Measurements from ENCODE around the gene RTN4R.
"Not testable (repeated sequence)": the region's sequence is repeated elsewhere in the genome, so short reads cannot be mapped to it uniquely, and the experiment has no call there.

Gene RTN4R

GRCh38 chr22:20275836-20276235, 7.7 kb upstream of the RTN4R start:
- H3F3A ChIP-seq (ENCODE audit: insufficient read depth, low read length), result no peaks in the 10 kb centered on the region
- no peaks in the 10 kb centered on the region for H4K20me1 ChIP-seq (ENCODE audit: insufficient read depth, low read length)
- H3K4me3 ChIP-seq (ENCODE audit: low read depth, low read length, poor library complexity, severe bottlenecking), result no peak overlapping the region
- no peak overlapping the region for H2AFZ ChIP-seq (ENCODE audit: low read length)
- TF ChIP-seq, protein P1, sequence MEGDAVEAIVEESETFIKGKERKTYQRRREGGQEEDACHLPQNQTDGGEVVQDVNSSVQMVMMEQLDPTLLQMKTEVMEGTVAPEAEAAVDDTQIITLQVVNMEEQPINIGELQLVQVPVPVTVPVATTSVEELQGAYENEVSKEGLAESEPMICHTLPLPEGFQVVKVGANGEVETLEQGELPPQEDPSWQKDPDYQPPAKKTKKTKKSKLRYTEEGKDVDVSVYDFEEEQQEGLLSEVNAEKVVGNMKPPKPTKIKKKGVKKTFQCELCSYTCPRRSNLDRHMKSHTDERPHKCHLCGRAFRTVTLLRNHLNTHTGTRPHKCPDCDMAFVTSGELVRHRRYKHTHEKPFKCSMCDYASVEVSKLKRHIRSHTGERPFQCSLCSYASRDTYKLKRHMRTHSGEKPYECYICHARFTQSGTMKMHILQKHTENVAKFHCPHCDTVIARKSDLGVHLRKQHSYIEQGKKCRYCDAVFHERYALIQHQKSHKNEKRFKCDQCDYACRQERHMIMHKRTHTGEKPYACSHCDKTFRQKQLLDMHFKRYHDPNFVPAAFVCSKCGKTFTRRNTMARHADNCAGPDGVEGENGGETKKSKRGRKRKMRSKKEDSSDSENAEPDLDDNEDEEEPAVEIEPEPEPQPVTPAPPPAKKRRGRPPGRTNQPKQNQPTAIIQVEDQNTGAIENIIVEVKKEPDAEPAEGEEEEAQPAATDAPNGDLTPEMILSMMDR (IDR thresholded peaks at IDR 0.05; ENCODE audit: low read length), result no peak
- TF ChIP-seq EZH2 (IDR thresholded peaks at IDR 0.05; ENCODE audit: borderline replicate concordance, low read length), result no peak
- H3K4me1 ChIP-seq (ENCODE audit: insufficient read depth, low read length, severe bottlenecking), result no peaks in the 10 kb centered on the region
- H3K4me2 ChIP-seq (ENCODE audit: low read length), result no peak overlapping the region
- H3K36me3 ChIP-seq (ENCODE audit: insufficient read depth, low read length), result no peaks in the 10 kb centered on the region
- H3K79me2 ChIP-seq (ENCODE audit: insufficient read depth, low read length), result no peaks in the 10 kb centered on the region
- no peaks in the 10 kb centered on the region for H3K9me2 ChIP-seq (ENCODE audit: low read depth, low read length)
- H3K27me3 ChIP-seq (ENCODE audit: insufficient read depth, low read length), result 0 out of 2 replicates have a peak, but pooled peaks cover 4% of the 10 kb centered on the region
- H3K9me3 ChIP-seq (ENCODE audit: low read length), result no peaks in the 10 kb centered on the region
- no peak overlapping the region for H3K9ac ChIP-seq (ENCODE audit: low read length)
- H3K27ac ChIP-seq (ENCODE audit: low read depth, low read length, poor library complexity, severe bottlenecking), result no peak overlapping the region

GRCh38 chr22:20275325-20275724, 7.2 kb upstream of the RTN4R start:
- not testable (repeated sequence) for H3K4me2 ChIP-seq (ENCODE audit: low read length); H2AFZ ChIP-seq (ENCODE audit: low read length); H3K36me3 ChIP-seq (ENCODE audit: insufficient read depth, low read length); H3K79me2 ChIP-seq (ENCODE audit: insufficient read depth, low read length); H4K20me1 ChIP-seq (ENCODE audit: insufficient read depth, low read length); H3K9ac ChIP-seq (ENCODE audit: low read length); H3K9me2 ChIP-seq (ENCODE audit: low read depth, low read length); H3F3A ChIP-seq (ENCODE audit: insufficient read depth, low read length); H3K4me3 ChIP-seq (ENCODE audit: low read depth, low read length, poor library complexity, severe bottlenecking); H3K27ac ChIP-seq (ENCODE audit: low read depth, low read length, poor library complexity, severe bottlenecking); H3K4me1 ChIP-seq (ENCODE audit: insufficient read depth, low read length, severe bottlenecking); H3K27me3 ChIP-seq (ENCODE audit: insufficient read depth, low read length); H3K9me3 ChIP-seq (ENCODE audit: low read length)

- not testable (repeated sequence) for H3K4me2 ChIP-seq (ENCODE audit: low read length); H3K4me1 ChIP-seq (ENCODE audit: insufficient read depth, low read length, severe bottlenecking); H3K27ac ChIP-seq (ENCODE audit: low read depth, low read length, poor library complexity, severe bottlenecking)
These were observed 6.3 kb upstream of the RTN4R start for GRCh38 chr22:20274374-20274773.

GRCh38 chr22:20273758-20274181, 5.7 kb upstream of the RTN4R start:
- 0 out of 2 replicates have a peak, but pooled peaks cover 4% of the 10 kb centered on the region for H3K27me3 ChIP-seq (ENCODE audit: insufficient read depth, low read length)
- H4K20me1 ChIP-seq (ENCODE audit: insufficient read depth, low read length), result no peaks in the 10 kb centered on the region
- H3K36me3 ChIP-seq (ENCODE audit: insufficient read depth, low read length), result no peaks in the 10 kb centered on the region
- no peak overlapping the region for H3K9ac ChIP-seq (ENCODE audit: low read length)
- H3K4me2 ChIP-seq (ENCODE audit: low read length), result no peak overlapping the region
- H2AFZ ChIP-seq (ENCODE audit: low read length), result no peak overlapping the region
- no peaks in the 10 kb centered on the region for H3K9me2 ChIP-seq (ENCODE audit: low read depth, low read length)
- no peak overlapping the region for H3K27ac ChIP-seq (ENCODE audit: low read depth, low read length, poor library complexity, severe bottlenecking)
- H3K4me1 ChIP-seq (ENCODE audit: insufficient read depth, low read length, severe bottlenecking), result no peaks in the 10 kb centered on the region
- H3K4me3 ChIP-seq (ENCODE audit: low read depth, low read length, poor library complexity, severe bottlenecking), result no peak overlapping the region
- no peak for TF ChIP-seq EZH2 (IDR thresholded peaks at IDR 0.05; ENCODE audit: borderline replicate concordance, low read length)
- TF ChIP-seq, protein P1 (IDR thresholded peaks at IDR 0.05; ENCODE audit: low read length), result no peak
- H3F3A ChIP-seq (ENCODE audit: insufficient read depth, low read length), result no peaks in the 10 kb centered on the region
- H3K9me3 ChIP-seq (ENCODE audit: low read length), result no peaks in the 10 kb centered on the region
- no peaks in the 10 kb centered on the region for H3K79me2 ChIP-seq (ENCODE audit: insufficient read depth, low read length)

More at GRCh38 chr22:20274374-20274773, 6.3 kb upstream of the RTN4R start:
- not testable (repeated sequence) for H3K79me2 ChIP-seq (ENCODE audit: insufficient read depth, low read length); H3K9me2 ChIP-seq (ENCODE audit: low read depth, low read length); H3K9me3 ChIP-seq (ENCODE audit: low read length); H3K4me3 ChIP-seq (ENCODE audit: low read depth, low read length, poor library complexity, severe bottlenecking); H3K9ac ChIP-seq (ENCODE audit: low read length); H2AFZ ChIP-seq (ENCODE audit: low read length); H3K36me3 ChIP-seq (ENCODE audit: insufficient read depth, low read length); H3K27me3 ChIP-seq (ENCODE audit: insufficient read depth, low read length); H4K20me1 ChIP-seq (ENCODE audit: insufficient read depth, low read length); H3F3A ChIP-seq (ENCODE audit: insufficient read depth, low read length)
